Measurements from ENCODE around the gene PFKFB4. TPM values are rescaled to one million over a fixed set of nuclear protein-coding genes. Genes with fewer than 3 reads are reported as not detected.

PFKFB4 gene
- total RNA-seq, 2 experiments from 2014 or later = 58.4 to 63.7 TPM

- no peaks in the 10 kb centered on the region for H3K27me3 Mint-ChIP-seq
- CTCF ChIA-PET = interaction anchor here (0.7 to 1.5 kb wide), 2 partner anchors 11 to 83 kb away, joined by 3 to 7 read pairs; no protein-coding TSS in a partner anchor
- POLR2A ChIA-PET = interaction anchor here (0.7 kb wide), 1 partner anchor 47 kb away, joined by 3 read pairs; no protein-coding TSS in a partner anchor
- no peak overlapping the region for H3K27ac Mint-ChIP-seq
- peaks cover 57% of the 10 kb centered on the region for H3K4me1 Mint-ChIP-seq
- DNase-seq (no peak), ATAC-seq (no peak)
- intact Hi-C loops (cut with DNase I, micrococcal nuclease) = no loop called here
- H3K36me3 Mint-ChIP-seq (ENCODE audit: low read depth) = peaks cover 6% of the 10 kb centered on the region
- H3K9me3 Mint-ChIP-seq (ENCODE audit: low read depth) = no peaks in the 10 kb centered on the region
- H3K4me3 Mint-ChIP-seq = no peak overlapping the region
Measured at GRCh38 chr3:48519277-48519643, 37.3 kb downstream of the PFKFB4 start.

GRCh38 chr3:48518638-48519276 is 37.8 kb downstream of the PFKFB4 start:
- Mint-ChIP-seq H3K9me3 (ENCODE audit: low read depth) (no peaks in the 10 kb centered on the region), H3K4me1 (peaks cover 62% of the 10 kb centered on the region), H3K36me3 (ENCODE audit: low read depth) (peaks cover 6% of the 10 kb centered on the region), H3K4me3 (no peak overlapping the region), H3K27me3 (no peaks in the 10 kb centered on the region), H3K27ac (peak overlapping the region; percentile 37)
- ChIA-PET CTCF (interaction anchor here (0.7 to 1.5 kb wide), 2 partner anchors 11 to 83 kb away, joined by 3 to 7 read pairs; no protein-coding TSS in a partner anchor), POLR2A (interaction anchor here (0.7 kb wide), 1 partner anchor 46 kb away, joined by 3 read pairs; no protein-coding TSS in a partner anchor)
- no peak for DNase-seq
- intact Hi-C loops (cut with DNase I, micrococcal nuclease) = no loop called here
- ATAC-seq = peak; percentile 25

- ATAC-seq = no peak
- H3K4me1 Mint-ChIP-seq = peaks cover 63% of the 10 kb centered on the region
- DNase-seq = no peak
- CTCF ChIA-PET = no interaction called here
- intact Hi-C loops (cut with DNase I, micrococcal nuclease) = no loop called here
- H3K36me3 Mint-ChIP-seq (ENCODE audit: low read depth) = peaks cover 6% of the 10 kb centered on the region
- POLR2A ChIA-PET = interaction anchor here (0.6 kb wide), 1 partner anchor 1341 kb away, joined by 7 read pairs; no protein-coding TSS in a partner anchor
- H3K4me3 Mint-ChIP-seq = no peak overlapping the region
- no peaks in the 10 kb centered on the region for H3K9me3 Mint-ChIP-seq (ENCODE audit: low read depth)
- no peaks in the 10 kb centered on the region for H3K27me3 Mint-ChIP-seq
- no peak overlapping the region for H3K27ac Mint-ChIP-seq
Measured at GRCh38 chr3:48518069-48518468, 38.5 kb downstream of the PFKFB4 start.

DNA sequence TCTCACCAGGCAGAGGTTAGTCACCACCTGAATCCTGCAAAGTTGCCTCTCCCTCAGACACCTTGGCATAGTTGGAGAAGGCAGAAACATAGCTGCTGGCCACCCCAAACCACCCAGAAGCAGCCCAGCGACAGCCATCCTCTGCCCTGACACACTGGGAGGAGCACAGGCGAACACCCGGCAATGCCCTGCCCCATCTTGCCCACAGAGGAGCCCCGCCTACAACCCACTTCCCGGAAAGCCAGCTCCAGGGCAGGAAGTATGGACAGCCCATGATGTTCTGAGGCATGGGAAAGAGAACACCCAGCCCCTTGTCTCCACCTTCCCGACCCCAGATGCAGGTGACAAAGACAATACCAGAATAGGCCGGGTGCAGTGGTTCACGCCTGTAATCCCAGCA is 40.0 kb downstream of the PFKFB4 start:
- Mint-ChIP-seq H3K9me3 (ENCODE audit: low read depth) (no peaks in the 10 kb centered on the region), H3K4me3 (no peak overlapping the region), H3K27me3 (no peaks in the 10 kb centered on the region), H3K4me1 (peaks cover 67% of the 10 kb centered on the region), H3K36me3 (ENCODE audit: low read depth) (peaks cover 2% of the 10 kb centered on the region), H3K27ac (no peak overlapping the region)
- CTCF ChIA-PET = interaction anchor here (0.7 to 1.4 kb wide), 3 partner anchors 14 to 31 kb away, joined by 3 read pairs; no protein-coding TSS in a partner anchor
- intact Hi-C loops (cut with DNase I, micrococcal nuclease) = no loop called here
- peak; percentile 50 for DNase-seq
- ATAC-seq = peak; percentile 17
- POLR2A ChIA-PET = interaction anchor here (0.6 kb wide), 1 partner anchor 45 kb away, joined by 4 read pairs; no protein-coding TSS in a partner anchor

DNA sequence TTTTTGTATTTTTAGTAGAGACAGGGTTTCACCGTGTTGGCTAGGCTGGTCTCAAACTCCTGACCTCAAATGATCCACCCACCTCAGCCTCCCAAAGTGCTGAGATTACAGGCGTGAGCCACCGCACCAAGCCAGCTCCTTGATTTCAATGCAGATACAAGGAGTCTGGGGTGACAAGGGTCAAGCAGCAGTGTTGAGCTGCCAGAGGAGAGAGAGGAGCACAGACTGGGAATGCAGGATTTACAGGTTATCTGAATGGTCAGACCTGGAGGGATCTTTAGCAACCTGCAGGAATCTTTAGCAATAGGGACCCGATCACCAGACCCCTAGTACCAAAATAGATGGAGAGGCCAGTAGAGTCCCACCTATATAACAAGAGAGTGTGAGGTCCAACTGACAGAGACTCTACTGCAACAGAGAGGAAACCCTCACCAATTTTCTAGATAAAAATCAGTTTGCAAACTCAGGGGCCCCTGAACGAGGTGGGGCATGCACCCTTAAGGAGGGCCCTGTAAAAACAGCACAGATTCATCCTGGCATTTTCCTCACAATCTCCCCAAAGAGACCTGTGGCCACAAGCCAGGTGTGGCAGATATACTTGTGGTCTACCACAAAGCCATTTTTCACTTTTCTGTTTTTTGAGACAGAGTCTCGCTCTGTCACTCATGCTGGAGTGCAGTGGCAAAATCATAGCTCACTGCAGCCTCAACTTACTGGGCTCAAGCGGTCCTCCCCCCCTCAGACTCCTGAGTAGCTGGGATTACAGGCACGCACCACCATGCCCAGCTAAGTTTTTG is 42.0 kb downstream of the PFKFB4 start:
- DNase-seq = peak; percentile 39
- ChIA-PET CTCF (interaction anchor here (0.6 to 1.4 kb wide), 6 partner anchors 19 to 149 kb away, joined by 3 to 4 read pairs (median 3); no protein-coding TSS in a partner anchor), POLR2A (interaction anchor here (1.1 to 1.3 kb wide), 2 partner anchors 9 to 41 kb away, joined by 3 to 4 read pairs; no protein-coding TSS in a partner anchor)
- peaks cover 2% of the 10 kb centered on the region for H3K36me3 Mint-ChIP-seq (ENCODE audit: low read depth)
- peak; percentile 48 for ATAC-seq
- intact Hi-C loops (cut with DNase I, micrococcal nuclease) = no loop called here
- peaks cover 62% of the 10 kb centered on the region for H3K4me1 Mint-ChIP-seq
- H3K4me3 Mint-ChIP-seq = no peak overlapping the region
- H3K27me3 Mint-ChIP-seq = no peaks in the 10 kb centered on the region
- H3K9me3 Mint-ChIP-seq (ENCODE audit: low read depth) = no peaks in the 10 kb centered on the region
- H3K27ac Mint-ChIP-seq = no peak overlapping the region

DNA sequence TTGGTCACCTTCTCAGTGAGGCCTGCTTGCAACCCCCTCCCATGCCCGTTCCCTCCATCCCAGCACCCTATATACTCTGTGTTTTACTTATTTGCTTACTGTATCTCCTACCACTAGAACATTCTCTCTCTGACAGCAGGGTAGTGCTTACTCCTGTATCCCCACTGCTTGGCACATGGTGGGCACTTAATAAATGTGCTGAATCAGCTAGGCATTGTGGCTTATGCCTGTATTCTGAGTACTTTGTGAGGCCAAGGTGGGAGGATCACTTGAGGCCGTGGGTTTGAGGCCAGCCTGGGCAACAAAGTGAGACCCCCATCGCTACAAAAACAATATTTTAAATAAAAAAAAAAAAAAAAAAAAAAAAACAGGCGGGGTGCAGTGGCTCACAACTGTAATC is 45.1 kb downstream of the PFKFB4 start:
- ChIA-PET CTCF (interaction anchor here (1.5 kb wide), 1 partner anchor 35 kb away, joined by 3 read pairs; no protein-coding TSS in a partner anchor), POLR2A (no interaction called here)
- Mint-ChIP-seq H3K9me3 (ENCODE audit: low read depth) (no peaks in the 10 kb centered on the region), H3K27me3 (no peaks in the 10 kb centered on the region), H3K36me3 (ENCODE audit: low read depth) (no peaks in the 10 kb centered on the region), H3K4me1 (peaks cover 47% of the 10 kb centered on the region), H3K27ac (no peak overlapping the region), H3K4me3 (no peak overlapping the region)
- intact Hi-C loops (cut with DNase I, micrococcal nuclease) = no loop called here
- DNase-seq = no peak
- no peak for ATAC-seq

GRCh38 chr3:48507256-48508061 is 49.1 kb downstream of the PFKFB4 start:
- intact Hi-C loops (cut with DNase I, micrococcal nuclease) = loop anchor here (1.0 to 10.0 kb wide), 4 partner anchors 35 to 107 kb away; partner anchors contain the start of genes ATRIP (in 1 of the 2), CCDC51 (in 1 of the 2) and TMA7 (in 1 of the 2)
- H3K27me3 Mint-ChIP-seq = no peaks in the 10 kb centered on the region
- H3K4me3 Mint-ChIP-seq = peak overlapping the region; percentile 28
- POLR2A ChIA-PET = interaction anchor here (0.6 kb wide), 1 partner anchor 11 kb away, joined by 5 read pairs; no protein-coding TSS in a partner anchor
- peaks cover 45% of the 10 kb centered on the region for H3K4me1 Mint-ChIP-seq
- CTCF ChIA-PET = interaction anchor here (0.6 to 2.0 kb wide), 7 partner anchors 34 to 299 kb away, joined by 3 to 8 read pairs (median 3); no protein-coding TSS in a partner anchor
- DNase-seq = peak; percentile 83
- ATAC-seq = peak; percentile 82
- no peaks in the 10 kb centered on the region for H3K36me3 Mint-ChIP-seq (ENCODE audit: low read depth)
- no peaks in the 10 kb centered on the region for H3K9me3 Mint-ChIP-seq (ENCODE audit: low read depth)
- H3K27ac Mint-ChIP-seq = peak overlapping the region; percentile 80

DNA sequence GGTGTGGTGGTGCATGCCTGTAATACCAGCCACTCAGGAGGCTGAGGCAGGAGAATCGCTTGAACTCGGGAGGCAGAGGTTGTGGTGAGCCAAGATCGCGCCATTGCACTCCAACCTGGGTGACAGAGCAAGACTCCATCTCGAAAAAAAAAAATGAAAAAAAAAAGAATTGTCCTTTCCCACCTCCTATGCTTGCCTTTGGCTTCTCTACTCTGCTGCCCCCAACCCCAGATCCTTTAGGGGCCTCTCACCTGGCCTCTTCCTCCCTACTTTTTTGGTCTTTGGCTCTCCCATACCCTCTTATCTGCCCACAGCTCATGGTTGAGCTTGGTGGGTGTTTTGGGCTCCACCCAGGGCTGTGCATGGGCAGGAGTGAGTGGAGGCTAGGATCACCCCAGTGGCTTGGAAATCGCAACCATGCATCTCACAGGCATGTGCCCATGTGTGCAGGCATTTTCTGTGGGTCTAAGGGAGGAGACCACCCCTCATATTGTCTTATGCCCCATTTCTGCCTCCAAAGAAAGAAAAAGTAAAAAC is 50.6 kb downstream of the PFKFB4 start:
- ChIA-PET CTCF (interaction anchor here (0.6 kb wide), 1 partner anchor 48 kb away, joined by 3 read pairs; no protein-coding TSS in a partner anchor), POLR2A (no interaction called here)
- no peaks in the 10 kb centered on the region for H3K36me3 Mint-ChIP-seq (ENCODE audit: low read depth)
- ATAC-seq = no peak
- no peak overlapping the region for H3K27ac Mint-ChIP-seq
- H3K4me3 Mint-ChIP-seq = peak overlapping the region; percentile 12
- intact Hi-C loops (cut with DNase I, micrococcal nuclease) = loop anchor here (2.0 to 10.0 kb wide), 5 partner anchors 33 to 105 kb away; partner anchors contain the start of genes ATRIP (in 2 of the 2), CCDC51 (in 1 of the 2), PFKFB4 (in 1 of the 2) and TMA7 (in 1 of the 2)
- no peaks in the 10 kb centered on the region for H3K27me3 Mint-ChIP-seq
- DNase-seq = no peak
- H3K9me3 Mint-ChIP-seq (ENCODE audit: low read depth) = no peaks in the 10 kb centered on the region
- peaks cover 47% of the 10 kb centered on the region for H3K4me1 Mint-ChIP-seq

- H3K9me3 Mint-ChIP-seq (ENCODE audit: low read depth) = no peaks in the 10 kb centered on the region
- peaks cover 1% of the 10 kb centered on the region for H3K36me3 Mint-ChIP-seq (ENCODE audit: low read depth)
- CTCF ChIA-PET = interaction anchor here (1.8 kb wide), 1 partner anchor 105 kb away, joined by 9 read pairs; no protein-coding TSS in a partner anchor
- intact Hi-C loops (cut with DNase I, micrococcal nuclease) = loop anchor here (2.0 to 10.0 kb wide), 3 partner anchors 52 to 60 kb away; partner anchors contain the start of genes ATRIP (in 2 of the 2), CCDC51 (in 1 of the 2), PFKFB4 (in 1 of the 2) and TMA7 (in 1 of the 2)
- DNase-seq = no peak
- H3K27me3 Mint-ChIP-seq = no peaks in the 10 kb centered on the region
- peaks cover 46% of the 10 kb centered on the region for H3K4me1 Mint-ChIP-seq
- no peak overlapping the region for H3K27ac Mint-ChIP-seq
- H3K4me3 Mint-ChIP-seq = peak overlapping the region; percentile 72
- POLR2A ChIA-PET = no interaction called here
- ATAC-seq = no peak
Measured at GRCh38 chr3:48505146-48505545, 51.5 kb downstream of the PFKFB4 start.
